H1 (cell line): Measurements from ENCODE around the gene CNOT2. TPM values are rescaled to one million over a fixed set of nuclear protein-coding genes. Genes with fewer than 3 reads are reported as not detected.

Experiments used
- CTCF ChIA-PET: fragments of 300-600 bp; sonication (Branson Sonifier 250); formaldehyde crosslinking; loops from one replicate; lab custom pipeline; 2021; ENCODE audit not compliant: partially characterized antibody; lab: Charles Lee
- POLR2A ChIA-PET: fragments of 300-600 bp; sonication (Branson Sonifier 250); formaldehyde crosslinking; loops from one replicate; lab custom pipeline; 2021; ENCODE audit warnings: inconsistent platforms; ENCODE audit not compliant: partially characterized antibody; lab: Charles Lee
- DNase-seq, 2 experiments: peaks; one replicate each; pipeline versions ENCODE4 v3.0.0 to v3.0.0-alpha.2; 2010 to 2022; ENCODE audit warnings: low spot score in 2 of 2, low read depth in 1 of 2, mixed read lengths in 1 of 2
- FAIRE-seq: peaks from 2 replicates; lab custom pipeline; 2011; peaks lifted over from hg19 to GRCh38; lab: Jason Lieb, UNC
- H2AFZ ChIP-seq: 2 replicates; pipeline ENCODE4 v1.8.1; 2012; ENCODE audit warnings: low read length, inconsistent platforms
- H2AK5ac ChIP-seq: 2 replicates; pipeline ENCODE4 v1.6.1; 2013; ENCODE audit warnings: low read depth, low read length
- H2BK120ac ChIP-seq: replicated peaks from 2 replicates; pipeline ENCODE3; 2013; ENCODE audit warnings: low read depth, low read length, inconsistent platforms
- H2BK12ac ChIP-seq: 2 replicates; pipeline ENCODE4 v1.6.1; 2013; ENCODE audit warnings: low read depth, low read length
- H2BK15ac ChIP-seq: 2 replicates; pipeline ENCODE4 v1.6.1; 2013; ENCODE audit warnings: low read length
- H2BK20ac ChIP-seq: 2 replicates; pipeline ENCODE4 v1.6.1; 2013; ENCODE audit warnings: low read length
- H2BK5ac ChIP-seq: 2 replicates; pipeline ENCODE4 v1.6.1; 2013; ENCODE audit warnings: low read depth, low read length
- H3K14ac ChIP-seq: 2 replicates; pipeline ENCODE4 v1.6.1; 2013; ENCODE audit warnings: inconsistent platforms; ENCODE audit not compliant: insufficient read length
- H3K18ac ChIP-seq: 2 replicates; pipeline ENCODE4 v1.6.1; 2013; ENCODE audit warnings: low read length; ENCODE audit errors: extremely low read depth
- H3K23ac ChIP-seq: 2 replicates; pipeline ENCODE4 v1.6.1; 2013; ENCODE audit warnings: inconsistent platforms; ENCODE audit not compliant: insufficient read length
- H3K23me2 ChIP-seq: 2 replicates; pipeline ENCODE4 v1.6.1; 2013; ENCODE audit warnings: low read depth, low read length
- H3K27ac ChIP-seq: 2 replicates; pipeline ENCODE4 v1.6.1; 2011; ENCODE audit warnings: low read depth, low read length, inconsistent platforms
- H3K27me3 ChIP-seq, 4 experiments: replicated peaks in 1 of 4; 1 replicate in 1 of 4; 2 replicates in 3 of 4; pipeline versions ENCODE4 v1.6.1 to v1.8.1; 2011 to 2013; ENCODE audit warnings: low read length in 3 of 4, mild to moderate bottlenecking in 3 of 4, inconsistent platforms in 2 of 4, mixed read lengths in 2 of 4, moderate library complexity in 1 of 4; ENCODE audit not compliant: control insufficient read depth in 3 of 4, insufficient read depth in 3 of 4; ENCODE audit errors: extremely low read depth in 1 of 4
- H3K36me3 ChIP-seq, 4 experiments: 2 replicates each; pipeline versions ENCODE4 v1.6.1 to v1.8.1; 2011 to 2013; ENCODE audit warnings: mild to moderate bottlenecking in 4 of 4, low read length in 3 of 4, moderate library complexity in 2 of 4, control low read depth in 1 of 4, inconsistent platforms in 1 of 4; ENCODE audit not compliant: insufficient read depth in 4 of 4, control insufficient read depth in 2 of 4
- H3K4ac ChIP-seq: replicated peaks from 2 replicates; pipeline ENCODE3; 2013; ENCODE audit warnings: low read length, low read depth, mixed read lengths, inconsistent platforms; ENCODE audit not compliant: insufficient read length
- H3K4me1 ChIP-seq, 4 experiments: replicated peaks in 1 of 4; 1 replicate in 1 of 4; 2 replicates in 3 of 4; pipeline versions ENCODE4 v1.6.1 to v1.8.1; 2011 to 2013; ENCODE audit warnings: low read length in 3 of 4, inconsistent platforms in 2 of 4, mixed read lengths in 1 of 4; ENCODE audit not compliant: insufficient read depth in 4 of 4, control insufficient read depth in 3 of 4
- H3K4me2 ChIP-seq, 2 experiments: 2 replicates each; pipeline versions ENCODE4 v1.6.1 to v1.8.1; 2011 to 2013; ENCODE audit warnings: low read depth in 2 of 2, low read length in 2 of 2, control low read depth in 1 of 2, inconsistent platforms in 1 of 2, mild to moderate bottlenecking in 1 of 2; ENCODE audit not compliant: insufficient read depth in 1 of 2
- H3K4me3 ChIP-seq, 4 experiments: fragments of 200-600, 300-600 bp in 1 of 4; sonication (generic), shearing (Covaris generic), sonication (Bioruptor Twin) in 1 of 4; 2 replicates each; pipeline versions ENCODE4 v1.5.1 to v1.8.1; 2011 to 2016; ENCODE audit warnings: low read length in 4 of 4, low read depth in 3 of 4, control low read depth in 2 of 4, inconsistent platforms in 2 of 4, mild to moderate bottlenecking in 2 of 4, mixed read lengths in 1 of 4, moderate library complexity in 1 of 4; ENCODE audit not compliant: insufficient read depth in 2 of 4; ENCODE audit errors: extremely low read depth in 1 of 4
- H3K56ac ChIP-seq: replicated peaks from 2 replicates; pipeline ENCODE3; 2013; ENCODE audit warnings: low read depth, mild to moderate bottlenecking, mixed read lengths, low read length, inconsistent platforms; ENCODE audit not compliant: insufficient read length
- H3K79me1 ChIP-seq: 2 replicates; pipeline ENCODE4 v1.6.1; 2013; ENCODE audit warnings: low read depth, low read length, control low read depth
- H3K79me2 ChIP-seq, 2 experiments: 2 replicates each; pipeline versions ENCODE4 v1.6.1 to v1.8.1; 2012 to 2013; ENCODE audit warnings: low read length in 2 of 2, mild to moderate bottlenecking in 2 of 2, inconsistent platforms in 1 of 2; ENCODE audit not compliant: insufficient read depth in 2 of 2, control insufficient read depth in 1 of 2
- H3K9ac ChIP-seq, 4 experiments: replicated peaks in 1 of 4; 1 replicate in 1 of 4; 2 replicates in 3 of 4; pipeline versions ENCODE4 v1.6.1 to v1.8.1; 2011 to 2013; ENCODE audit warnings: low read depth in 3 of 4, low read length in 3 of 4, control low read depth in 2 of 4, mild to moderate bottlenecking in 2 of 4, moderate library complexity in 2 of 4, inconsistent platforms in 1 of 4; ENCODE audit errors: extremely low read depth in 1 of 4
- H3K9me3 ChIP-seq, 2 experiments: 2 replicates each; pipeline versions ENCODE4 v1.6.1 to v1.8.1; 2012 to 2013; ENCODE audit warnings: mild to moderate bottlenecking in 2 of 2, moderate library complexity in 2 of 2, control low read depth in 1 of 2, inconsistent platforms in 1 of 2, low read depth in 1 of 2, low read length in 1 of 2, mixed read lengths in 1 of 2; ENCODE audit not compliant: insufficient read depth in 2 of 2
- H4K20me1 ChIP-seq, 2 experiments: replicated peaks in 1 of 2; 2 replicates each; pipeline versions ENCODE3 to v1.8.1; 2011 to 2013; ENCODE audit warnings: inconsistent platforms in 2 of 2, low read length in 2 of 2, mild to moderate bottlenecking in 1 of 2; ENCODE audit not compliant: insufficient read depth in 2 of 2, control insufficient read depth in 1 of 2
- H4K5ac ChIP-seq: 2 replicates; pipeline ENCODE4 v1.6.1; 2013; ENCODE audit warnings: low read length, low read depth, mixed read lengths, inconsistent platforms; ENCODE audit not compliant: insufficient read length
- H4K8ac ChIP-seq: 2 replicates; pipeline ENCODE4 v1.8.0; 2013; ENCODE audit warnings: mild to moderate bottlenecking, moderate library complexity, low read length, inconsistent platforms; ENCODE audit not compliant: insufficient read depth; ENCODE audit errors: extremely low read depth
- H4K91ac ChIP-seq: replicated peaks from 2 replicates; pipeline ENCODE3; 2013; ENCODE audit warnings: low read length, mixed read lengths, inconsistent platforms; ENCODE audit not compliant: insufficient read length
- ATF2 ChIP-seq: IDR thresholded peaks from 2 replicates; pipeline ENCODE4 v1.6.1; 2012; ENCODE audit warnings: low read length, inconsistent platforms
- BCL11A ChIP-seq, 2 experiments: IDR thresholded peaks; one replicate each; pipeline ENCODE4 v1.6.1; 2011; ENCODE audit warnings: low read depth in 2 of 2, low read length in 2 of 2, mild to moderate bottlenecking in 2 of 2
- CBX8 ChIP-seq: fragments of 300-800, 300-1000 bp; sonication (generic); IDR thresholded peaks from 2 replicates; pipeline ENCODE4 v1.7.1; 2016; ENCODE audit warnings: low read depth, low read length, borderline replicate concordance
- CHD2 ChIP-seq: IDR thresholded peaks from 2 replicates; pipeline ENCODE4 v1.6.1; 2012; ENCODE audit warnings: low read length, improper control_type of control experiment
- FOSL1 ChIP-seq: IDR thresholded peaks from 2 replicates; pipeline ENCODE4 v1.6.1; 2011; ENCODE audit warnings: mild to moderate bottlenecking, low read depth, low read length, moderate library complexity; ENCODE audit not compliant: insufficient read depth
- GABPA ChIP-seq: IDR thresholded peaks from 2 replicates; pipeline ENCODE4 v1.6.1; 2011; ENCODE audit warnings: mild to moderate bottlenecking, low read length, moderate library complexity, borderline replicate concordance; ENCODE audit not compliant: insufficient read depth
- KDM5A ChIP-seq: fragments of 200-600 bp; IDR thresholded peaks from 2 replicates; pipeline ENCODE4 v1.7.1; 2012; ENCODE audit warnings: mild to moderate bottlenecking, low read length, inconsistent platforms, mixed read lengths
- POLR2A ChIP-seq, 2 experiments: IDR thresholded peaks; 1 replicate in 1 of 2; 2 replicates in 1 of 2; pipeline ENCODE4 v1.6.1; 2011; ENCODE audit warnings: low read depth in 2 of 2, low read length in 2 of 2, mild to moderate bottlenecking in 2 of 2; ENCODE audit errors: control extremely low read depth in 1 of 2
- SIRT6 ChIP-seq: IDR thresholded peaks from one replicate; pipeline ENCODE4 v1.7.1; 2012; ENCODE audit warnings: low read length, inconsistent platforms
- TBP ChIP-seq: IDR thresholded peaks from 2 replicates; pipeline ENCODE4 v1.6.1; 2011; ENCODE audit warnings: low read depth, low read length, improper control_type of control experiment
- YY1 ChIP-seq: IDR thresholded peaks from 2 replicates; pipeline ENCODE4 v1.6.1; 2011; ENCODE audit warnings: low read depth, mild to moderate bottlenecking, low read length
- WGBS, 2 experiments: shearing (Covaris generic) in 1 of 2; methylation state at CpG; one replicate each; pipeline versions ENCODE4 v1.1.6 to v1.1.7; 2013 to 2015; ENCODE audit warnings: low lambda C conversion rate in 2 of 2, mixed read lengths in 2 of 2, inconsistent platforms in 1 of 2, low coverage in 1 of 2, missing lambda C conversion rate in 1 of 2; ENCODE audit not compliant: insufficient replicate concordance in 2 of 2, insufficient coverage in 1 of 2, insufficient read length in 1 of 2; ENCODE audit errors: extremely low coverage in 1 of 2, missing lambda C conversion rate in 1 of 2; 5-methylcytosine and 5-hydroxymethylcytosine counted together
- polyA plus RNA-seq, 7 experiments: library from polyadenylated mRNA; depleted of rRNA in 3 of 7; stranded (reverse) in 5 of 7; unstranded in 2 of 7; fragments of >200 nt in 5 of 7; fragments of 200-250 nt in 2 of 7; gene quantifications; 1 replicate in 5 of 7; 2 replicates in 1 of 7; 4 replicates in 1 of 7; pipeline versions ENCODE4 v1.2.1 to v1.2.3, GENCODE V29; 2011 to 2013; ENCODE audit warnings: missing spikeins in 2 of 7, mixed read lengths in 2 of 7
- total RNA-seq: library from RNA; stranded (reverse); fragmentation: NEBNext Ultra II Directional; extraction: Animal tissue kit (Norgen Biotek cat#: 25700); gene quantifications from 2 replicates; pipeline ENCODE4 v1.2.1, GENCODE V29; 2021

CNOT2 gene
- total and polyA plus RNA-seq, 2 of the 8 experiments (the other 6 are each of a cell fraction or from before 2014, with no cell fraction given): 61.2 to 64.8 TPM

- no peak overlapping the region for H3K4ac ChIP-seq
- 84% methylated on average over 2 of the region's 2 CpGs; no CpG with 5 or more reads in 1 of the 2 experiments for WGBS, 2 experiments
- no peak overlapping the region for H3K23ac ChIP-seq
- H3K4me3 ChIP-seq: no peak overlapping the region
- peaks cover 0 to 2% of the 10 kb centered on the region in 2 experiments for H4K20me1 ChIP-seq
- TF ChIP-seq TBP (no peak), KDM5A (no peak), BCL11A (IDR thresholded peaks at IDR 0.05; ENCODE audit: low read depth in 2 of 2, low read length in 2 of 2) (no peak), GABPA (no peak), YY1 (no peak), FOSL1 (no peak), CHD2 (no peak), POLR2A (IDR thresholded peaks at IDR 0.05; ENCODE audit: control extremely low read depth in 1 of 2, low read depth in 2 of 2, low read length in 2 of 2) (no peak), CBX8 (no peak), ATF2 (no peak), SIRT6 (no peak)
- H3K27ac ChIP-seq: no peak overlapping the region
- H2BK12ac ChIP-seq: no peak overlapping the region
- H2AK5ac ChIP-seq: no peak overlapping the region
- no peak overlapping the region for H2BK15ac ChIP-seq
- no peaks in the 10 kb centered on the region; a peak in 1 of 4 replicates for H3K79me2 ChIP-seq
- no peak overlapping the region for H4K5ac ChIP-seq
- no peaks in the 10 kb centered on the region for H3K27me3 ChIP-seq
- H3K9ac ChIP-seq: no peak overlapping the region
- no peaks in the 10 kb centered on the region for H3K9me3 ChIP-seq
- no peak for FAIRE-seq
- H4K8ac ChIP-seq: no peak overlapping the region
- no peaks in the 10 kb centered on the region for H3K36me3 ChIP-seq
- no peak overlapping the region for H2BK20ac ChIP-seq
- no peak overlapping the region for H4K91ac ChIP-seq
- no peak overlapping the region for H3K4me2 ChIP-seq
- no peak overlapping the region for H3K18ac ChIP-seq
- no peak overlapping the region for H2BK120ac ChIP-seq
- H3K56ac ChIP-seq: no peak overlapping the region
- no peaks in the 10 kb centered on the region for H3K79me1 ChIP-seq
- ChIA-PET CTCF (interaction anchor here (1.4 to 1.7 kb wide), 2 partner anchors 13 to 450 kb away, joined by 3 to 5 read pairs; no protein-coding TSS in a partner anchor), POLR2A (no interaction called here)
- H3K4me1 ChIP-seq: peaks cover 0 to 3% (median 2%) of the 10 kb centered on the region in 4 experiments; a peak in 1 of 7 replicates
- H3K14ac ChIP-seq: no peak overlapping the region
- H2BK5ac ChIP-seq: no peak overlapping the region
- DNase-seq: no peak
- no peak overlapping the region for H2AFZ ChIP-seq
- no peaks in the 10 kb centered on the region for H3K23me2 ChIP-seq
Measured at GRCh38 chr12:70330158-70330557, 86.9 kb downstream of the CNOT2 start.
